Measurements from ENCODE around the gene TRAPPC10. TPM values are rescaled to one million over a fixed set of nuclear protein-coding genes. Genes with fewer than 3 reads are reported as not detected.
A peak's percentile ranks its signal among the peaks of the same experiment; 100 is the strongest.

TRAPPC10 gene
- total and polyA plus RNA-seq, 2 experiments from 2014 or later = 12.9 to 16.6 TPM

GRCh38 chr21:44084496-44085241 is 72.6 kb downstream of the TRAPPC10 start:
- Histone ChIP-seq H3K36me3 (replicated peaks; ENCODE audit: insufficient read depth, low read depth) (no peaks in the 10 kb centered on the region), H2AFZ (no peak overlapping the region), H3K4me2 (no peak overlapping the region), H3K9me2 (replicated peaks; ENCODE audit: insufficient read depth) (no peaks in the 10 kb centered on the region), H3K79me2 (no peaks in the 10 kb centered on the region), H4K20me1 (ENCODE audit: insufficient read depth, poor library complexity, severe bottlenecking) (no peaks in the 10 kb centered on the region), H3K27ac (peak overlapping the region; percentile 53), H3K9me3 (ENCODE audit: low read depth) (no peaks in the 10 kb centered on the region), H3K4me1 (ENCODE audit: insufficient read depth) (peaks cover 12% of the 10 kb centered on the region), H3K4me3 (no peak overlapping the region), H3K27me3 (no peaks in the 10 kb centered on the region)
- DNase-seq (ENCODE audit: low spot score) = no peak
- whole genome bisulfite sequencing (ENCODE audit: low lambda C conversion rate, missing lambda C conversion rate) = 93% methylated on average over 7 of the region's 7 CpGs
- TF ChIP-seq EZH2 (IDR thresholded peaks at IDR 0.05; ENCODE audit: borderline replicate concordance) (no peak), EZH2phosphoT487 (IDR thresholded peaks at IDR 0.05; ENCODE audit: low read depth, severe bottlenecking, unreplicated experiment) (no peak)
- TF ChIP-seq, protein P1, sequence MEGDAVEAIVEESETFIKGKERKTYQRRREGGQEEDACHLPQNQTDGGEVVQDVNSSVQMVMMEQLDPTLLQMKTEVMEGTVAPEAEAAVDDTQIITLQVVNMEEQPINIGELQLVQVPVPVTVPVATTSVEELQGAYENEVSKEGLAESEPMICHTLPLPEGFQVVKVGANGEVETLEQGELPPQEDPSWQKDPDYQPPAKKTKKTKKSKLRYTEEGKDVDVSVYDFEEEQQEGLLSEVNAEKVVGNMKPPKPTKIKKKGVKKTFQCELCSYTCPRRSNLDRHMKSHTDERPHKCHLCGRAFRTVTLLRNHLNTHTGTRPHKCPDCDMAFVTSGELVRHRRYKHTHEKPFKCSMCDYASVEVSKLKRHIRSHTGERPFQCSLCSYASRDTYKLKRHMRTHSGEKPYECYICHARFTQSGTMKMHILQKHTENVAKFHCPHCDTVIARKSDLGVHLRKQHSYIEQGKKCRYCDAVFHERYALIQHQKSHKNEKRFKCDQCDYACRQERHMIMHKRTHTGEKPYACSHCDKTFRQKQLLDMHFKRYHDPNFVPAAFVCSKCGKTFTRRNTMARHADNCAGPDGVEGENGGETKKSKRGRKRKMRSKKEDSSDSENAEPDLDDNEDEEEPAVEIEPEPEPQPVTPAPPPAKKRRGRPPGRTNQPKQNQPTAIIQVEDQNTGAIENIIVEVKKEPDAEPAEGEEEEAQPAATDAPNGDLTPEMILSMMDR (IDR thresholded peaks at IDR 0.05; ENCODE audit: poor library complexity) = no peak

DNA sequence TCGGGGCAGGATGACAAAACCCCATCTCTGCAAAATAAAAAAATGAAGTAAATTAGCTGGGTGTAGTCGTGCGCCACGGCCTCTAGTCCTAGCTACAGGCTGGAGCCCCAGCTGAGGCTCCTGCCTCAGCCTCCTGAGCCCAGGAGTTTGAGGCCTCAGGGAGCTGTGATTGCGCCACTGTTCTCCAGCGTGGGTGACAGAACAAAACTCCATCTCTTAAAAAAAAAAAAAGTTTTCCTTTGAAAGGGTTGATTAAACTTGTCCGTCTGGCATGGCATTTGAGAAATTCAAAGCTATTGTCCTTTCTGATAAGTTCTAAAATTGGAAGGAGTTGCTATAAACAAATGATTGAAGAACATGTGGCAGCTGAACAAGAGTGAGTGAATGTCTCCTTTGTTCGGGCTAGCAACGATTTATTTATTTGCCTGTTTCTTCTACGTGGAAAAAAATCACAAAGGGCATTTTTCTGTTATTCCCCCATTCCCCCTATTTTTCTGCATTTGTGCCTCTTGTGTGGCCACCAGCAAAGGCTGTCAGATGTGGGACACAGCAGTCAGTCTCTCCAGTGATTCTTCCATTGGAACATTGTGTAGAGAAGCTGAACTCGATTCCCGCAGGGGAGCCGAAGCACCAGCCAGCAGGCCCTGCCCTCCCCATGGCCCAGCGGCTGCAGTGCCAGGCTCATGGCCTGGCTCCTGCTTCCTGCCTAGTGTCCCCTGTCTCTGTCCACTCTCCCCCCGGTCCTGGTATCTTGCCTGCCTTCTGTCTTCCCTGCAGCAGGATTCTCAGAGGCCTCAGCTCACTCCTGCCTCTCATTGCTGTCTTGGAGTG is 73.6 kb downstream of the TRAPPC10 start:
- TF ChIP-seq EZH2 (IDR thresholded peaks at IDR 0.05; ENCODE audit: borderline replicate concordance) (no peak), EZH2phosphoT487 (IDR thresholded peaks at IDR 0.05; ENCODE audit: low read depth, severe bottlenecking, unreplicated experiment) (no peak)
- TF ChIP-seq, protein P1 (IDR thresholded peaks at IDR 0.05; ENCODE audit: poor library complexity) = no peak
- Histone ChIP-seq H3K27me3 (no peaks in the 10 kb centered on the region), H3K27ac (no peak overlapping the region), H3K79me2 (no peaks in the 10 kb centered on the region), H4K20me1 (ENCODE audit: insufficient read depth, poor library complexity, severe bottlenecking) (no peaks in the 10 kb centered on the region), H2AFZ (no peak overlapping the region), H3K9me2 (replicated peaks; ENCODE audit: insufficient read depth) (no peaks in the 10 kb centered on the region), H3K4me3 (no peak overlapping the region), H3K4me1 (ENCODE audit: insufficient read depth) (peaks cover 12% of the 10 kb centered on the region), H3K9me3 (ENCODE audit: low read depth) (no peaks in the 10 kb centered on the region), H3K36me3 (replicated peaks; ENCODE audit: insufficient read depth, low read depth) (no peaks in the 10 kb centered on the region), H3K4me2 (no peak overlapping the region)
- no peak for DNase-seq (ENCODE audit: low spot score)
- 91% methylated on average over 15 of the region's 15 CpGs for WGBS (ENCODE audit: low lambda C conversion rate, missing lambda C conversion rate)

GRCh38 chr21:44086636-44087425 is 74.7 kb downstream of the TRAPPC10 start:
- Histone ChIP-seq H3K4me1 (ENCODE audit: insufficient read depth) (peaks cover 12% of the 10 kb centered on the region), H3K27ac (no peak overlapping the region), H3K36me3 (replicated peaks; ENCODE audit: insufficient read depth, low read depth) (no peaks in the 10 kb centered on the region), H2AFZ (no peak overlapping the region), H3K79me2 (no peaks in the 10 kb centered on the region), H3K27me3 (no peaks in the 10 kb centered on the region), H3K4me3 (no peak overlapping the region), H4K20me1 (ENCODE audit: insufficient read depth, poor library complexity, severe bottlenecking) (no peaks in the 10 kb centered on the region), H3K4me2 (no peak overlapping the region), H3K9me2 (replicated peaks; ENCODE audit: insufficient read depth) (no peaks in the 10 kb centered on the region), H3K9me3 (ENCODE audit: low read depth) (no peaks in the 10 kb centered on the region)
- 92% methylated on average over 19 of the region's 21 CpGs for WGBS (ENCODE audit: low lambda C conversion rate, missing lambda C conversion rate)
- no peak for TF ChIP-seq EZH2 (IDR thresholded peaks at IDR 0.05; ENCODE audit: borderline replicate concordance)
- TF ChIP-seq, protein P1 (IDR thresholded peaks at IDR 0.05; ENCODE audit: poor library complexity) = no peak
- no peak for TF ChIP-seq EZH2phosphoT487 (IDR thresholded peaks at IDR 0.05; ENCODE audit: low read depth, severe bottlenecking, unreplicated experiment)
- DNase-seq (ENCODE audit: low spot score) = no peak

All from hepatocyte (in vitro differentiated cells).